Measurements from ENCODE around the gene NFATC2IP.
"Not testable (repeated sequence)": the region's sequence is repeated elsewhere in the genome, so short reads cannot be mapped to it uniquely, and the experiment has no call there.

NFATC2IP gene

DNA sequence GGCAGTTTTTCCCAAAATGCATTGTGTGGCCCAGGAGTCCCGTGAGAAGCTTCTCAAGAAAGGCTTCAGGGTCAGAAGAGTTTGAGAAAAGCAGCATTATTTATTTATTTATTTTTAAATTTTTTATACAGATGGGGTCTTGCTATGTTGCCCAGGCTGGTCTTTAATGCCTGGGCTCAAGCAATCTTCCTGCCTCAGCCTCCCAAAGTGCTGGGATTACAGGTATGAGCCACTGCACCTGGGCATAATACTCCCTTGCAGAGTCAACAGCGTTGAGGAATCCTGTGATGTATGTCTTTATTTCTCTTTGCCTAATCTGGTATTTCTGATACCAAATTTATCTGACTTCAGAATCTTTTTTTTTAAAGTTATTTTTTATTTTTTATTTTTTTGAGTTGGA lies 49.3 kb downstream of the NFATC2IP start:
- DNase-seq: no peak

DNA sequence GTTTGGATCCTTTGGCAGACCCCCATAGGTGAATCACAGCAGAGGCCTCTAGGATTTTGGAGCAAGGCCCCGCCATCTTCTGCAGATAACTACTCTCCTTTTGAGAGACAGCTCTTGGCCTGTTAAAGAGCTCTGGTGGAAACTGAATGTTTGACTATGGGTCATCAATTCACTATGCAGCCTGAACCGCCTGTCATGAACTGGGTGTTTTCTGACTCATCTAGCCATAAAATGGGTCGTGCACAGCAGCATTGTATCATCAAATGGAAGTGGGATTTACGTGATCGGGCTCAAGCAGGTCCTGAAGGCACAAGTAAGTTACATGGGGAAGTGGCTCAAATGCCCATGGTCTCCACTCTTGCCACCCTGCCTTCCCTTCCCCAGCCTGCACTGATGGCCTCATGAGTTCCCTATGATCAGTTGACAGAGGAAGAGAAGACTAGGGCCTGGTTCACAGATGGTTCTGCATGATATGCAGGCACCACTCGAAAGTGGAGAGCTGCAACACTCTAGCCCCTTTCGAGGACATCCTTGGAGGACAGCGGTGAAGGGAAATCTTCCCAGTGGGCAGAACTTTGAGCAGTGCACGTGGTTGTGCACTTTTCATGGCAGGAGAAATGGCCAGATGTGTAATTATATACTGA lies 53.9 kb downstream of the NFATC2IP start:
- DNase-seq: not testable (repeated sequence)

GRCh38 chr16:29007730-29008593 lies 57.2 kb downstream of the NFATC2IP start:
- peak in 3 of 5 donors; percentile 49 to 91 (median 52) for DNase-seq

DNA sequence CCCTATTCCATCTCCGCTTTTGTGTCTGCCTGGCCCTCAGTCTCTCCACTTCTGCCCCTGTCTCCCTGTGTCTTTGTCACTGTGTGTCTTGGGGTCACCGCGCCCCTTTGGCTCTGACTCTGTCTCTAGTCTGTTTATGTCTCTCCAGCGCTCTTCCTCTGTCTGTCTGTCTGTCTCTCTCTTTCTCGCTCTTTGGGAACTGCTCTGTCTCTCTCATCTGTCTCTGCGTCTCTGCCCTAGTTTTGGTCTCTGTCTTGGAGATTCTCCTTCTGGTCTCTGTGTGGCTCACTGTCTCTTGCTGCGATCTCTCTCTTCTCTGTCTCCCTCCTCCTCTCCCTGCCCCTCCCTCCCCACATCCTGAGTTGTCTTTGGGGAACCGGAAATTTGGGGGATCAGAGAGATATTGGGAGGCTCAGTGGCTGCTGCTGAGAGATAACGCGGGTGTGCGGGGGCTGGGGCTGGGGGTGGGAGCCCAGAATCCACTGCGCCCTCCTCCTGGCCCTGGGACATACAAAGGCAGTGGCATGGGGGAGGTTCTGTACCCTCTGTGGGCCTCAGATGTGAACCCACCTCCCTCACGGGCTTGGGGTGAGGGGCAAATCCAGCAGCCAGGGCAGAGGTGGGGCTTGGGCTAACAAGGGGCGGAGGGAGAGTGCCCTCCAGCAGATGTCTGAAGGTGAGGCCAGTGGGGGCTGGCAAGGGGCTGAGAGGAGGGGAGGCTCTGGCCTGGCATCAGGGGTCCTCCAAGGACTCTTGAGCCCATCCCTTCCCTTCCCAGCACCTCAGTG lies 58.5 kb downstream of the NFATC2IP start:
- peak in 1 of 5 donors; percentile 53 for DNase-seq

DNA sequence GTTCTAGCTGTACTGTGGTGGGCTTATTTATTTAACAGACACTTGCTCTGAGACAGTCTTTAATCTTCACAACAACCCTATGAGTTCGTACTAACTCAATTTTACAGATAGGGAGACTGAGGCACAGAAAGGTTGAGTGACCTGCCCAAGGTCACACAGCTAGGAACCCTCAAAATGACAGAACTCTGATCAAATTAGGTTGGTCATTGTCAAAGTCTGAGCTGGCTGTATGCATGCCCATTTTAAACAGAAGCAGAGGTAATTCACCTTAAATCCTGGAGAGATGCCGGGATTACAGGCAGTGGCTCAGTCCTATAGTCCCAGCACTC lies 59.1 kb downstream of the NFATC2IP start:
- no peak for DNase-seq

DNA sequence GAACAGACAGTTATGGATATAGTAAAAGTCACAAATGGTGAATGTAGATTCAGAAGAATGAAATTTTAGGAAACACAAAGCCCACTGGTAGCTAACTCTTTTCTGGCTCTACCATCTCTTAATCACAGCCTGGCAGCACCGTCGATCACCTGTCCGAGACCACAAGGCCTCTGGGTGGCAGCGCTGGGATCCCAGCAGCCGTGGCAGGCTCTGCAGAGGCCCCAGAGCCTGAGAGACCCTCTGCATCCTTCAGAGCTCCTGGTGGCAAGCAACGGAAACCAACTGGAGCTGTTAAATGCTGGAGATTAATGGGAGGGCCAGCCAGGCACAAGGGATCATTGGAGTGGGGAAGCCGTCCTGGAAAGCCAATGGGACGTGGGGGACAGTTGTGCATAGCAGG lies 60.4 kb downstream of the NFATC2IP start:
- DNase-seq: no peak

GRCh38 chr16:29011851-29012250 lies 61.1 kb downstream of the NFATC2IP start:
- DNase-seq: no peak

DNA sequence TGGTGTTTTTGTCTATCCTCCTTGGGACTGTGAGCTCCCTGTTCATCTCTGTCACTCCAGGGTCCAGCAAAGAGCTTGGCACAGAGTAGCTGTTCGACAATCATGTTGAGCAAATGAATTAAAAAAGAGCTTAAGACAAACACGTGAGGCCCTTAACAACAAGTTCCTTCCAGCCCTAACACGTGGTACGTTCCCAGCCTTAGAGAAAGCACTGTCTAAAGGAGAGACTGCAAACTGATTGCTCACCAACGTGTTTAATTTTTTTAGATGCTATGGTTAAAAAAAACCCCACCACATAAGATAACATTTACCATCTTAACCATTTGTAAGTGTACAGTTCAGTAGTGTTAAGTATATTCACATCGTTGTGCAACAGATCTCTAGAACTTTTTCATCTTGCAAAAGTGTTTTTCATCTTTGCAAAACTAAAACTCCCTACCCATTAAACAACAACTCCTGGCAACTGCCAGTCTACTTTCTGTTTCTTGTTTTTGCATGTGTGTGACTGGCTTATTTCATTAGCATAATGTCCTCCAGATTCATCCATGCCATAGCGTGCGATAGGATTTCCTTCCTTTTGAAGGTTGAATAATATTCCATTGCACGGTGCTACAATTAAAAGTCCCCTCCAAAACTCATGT lies 62.3 kb downstream of the NFATC2IP start:
- peak in 1 of 5 donors; percentile 68 for DNase-seq

DNA sequence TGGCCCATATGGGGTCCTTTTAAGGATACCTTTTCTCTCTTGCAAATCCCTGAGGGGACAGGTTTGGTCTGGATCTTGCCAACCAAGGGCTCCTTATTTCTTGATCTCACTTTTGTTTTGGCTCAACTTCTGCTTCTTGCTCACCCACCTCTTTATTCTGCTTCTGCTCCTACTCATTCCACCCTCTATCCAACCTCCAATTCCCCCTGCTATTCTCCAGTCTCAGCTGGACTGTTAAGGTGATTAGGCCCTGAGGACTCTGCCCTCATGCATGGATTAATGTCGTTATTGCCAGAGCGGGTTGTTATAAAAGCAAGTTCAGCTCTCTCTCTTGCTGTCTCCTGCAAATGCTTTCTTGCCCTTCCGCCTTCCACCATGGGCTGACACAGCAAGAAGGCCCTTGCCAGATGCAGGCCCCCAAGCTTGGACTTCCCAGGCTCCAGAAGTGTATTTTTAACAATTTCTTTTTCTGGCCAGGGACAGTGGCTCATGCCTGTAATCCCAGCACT lies 63.9 kb downstream of the NFATC2IP start:
- no peak for DNase-seq
